GM12878 (cell line): ENCODE results near the gene SUPT4H1. TPM values are rescaled to one million over a fixed set of nuclear protein-coding genes. Genes with fewer than 3 reads are reported as not detected.

Experiments
- ATF3 ChIP-seq: IDR thresholded peaks from 2 replicates; pipeline ENCODE4 v1.6.1; 2011; ENCODE audit warnings: low read depth, mild to moderate bottlenecking, low read length, moderate library complexity, borderline replicate concordance; ENCODE audit errors: extremely low read depth
- BHLHE40 ChIP-seq, 2 experiments: fragments of 450-650 bp in 1 of 2; IDR thresholded peaks; 2 replicates each; pipeline ENCODE4 v1.6.1; 2011 to 2017; ENCODE audit warnings: low read depth in 2 of 2, borderline replicate concordance in 1 of 2, improper control_type of control experiment in 1 of 2, low read length in 1 of 2, mild to moderate bottlenecking in 1 of 2
- EED ChIP-seq: sonication (generic); IDR thresholded peaks from 2 replicates; pipeline ENCODE4 v1.6.1; 2016; ENCODE audit warnings: antibody characterized with exemption, low read depth
- ESRRA ChIP-seq: IDR thresholded peaks from 2 replicates; pipeline ENCODE4 v1.6.1; 2012; ENCODE audit warnings: mild to moderate bottlenecking, low read length, improper control_type of control experiment
- GABPA ChIP-seq: IDR thresholded peaks from 2 replicates; pipeline ENCODE4 v1.6.1; 2014; ENCODE audit warnings: antibody characterized with exemption, low read depth, mild to moderate bottlenecking, inconsistent platforms
- GATAD2B ChIP-seq: fragments of 450-650 bp; conservative IDR thresholded peaks from 2 replicates; pipeline ENCODE4 v1.6.1; 2017; ENCODE audit warnings: low read depth, mild to moderate bottlenecking, moderate library complexity
- IRF4 ChIP-seq: IDR thresholded peaks from 2 replicates; pipeline ENCODE4 v1.6.1; 2011; ENCODE audit warnings: low read depth, low read length
- KAT2A ChIP-seq: conservative IDR thresholded peaks from 2 replicates; pipeline ENCODE4 v1.6.1; 2011; ENCODE audit warnings: low read depth, low read length; ENCODE audit not compliant: control insufficient read depth
- MTA2 ChIP-seq: fragments of 450-650 bp; IDR thresholded peaks from 2 replicates; pipeline ENCODE4 v1.6.1; 2016; ENCODE audit warnings: low read depth, mild to moderate bottlenecking, moderate library complexity
- NFYB ChIP-seq: IDR thresholded peaks from 2 replicates; pipeline ENCODE4 v1.6.1; 2011; ENCODE audit warnings: low read depth, mild to moderate bottlenecking, low read length, improper control_type of control experiment, moderate library complexity; ENCODE audit not compliant: insufficient read depth
- NR2C2 ChIP-seq: IDR thresholded peaks from 2 replicates; pipeline ENCODE4 v1.6.1; 2011; ENCODE audit warnings: borderline replicate concordance, low read depth; ENCODE audit not compliant: control insufficient read depth, insufficient read length
- NRF1 ChIP-seq: conservative IDR thresholded peaks from 2 replicates; pipeline ENCODE4 v1.6.1; 2011; ENCODE audit warnings: mild to moderate bottlenecking, low read depth, low read length, improper control_type of control experiment
- RB1 ChIP-seq: fragments of 450-650 bp; formaldehyde crosslinking; IDR thresholded peaks from 2 replicates; pipeline ENCODE4 v1.6.1; 2017; ENCODE audit warnings: mild to moderate bottlenecking, borderline replicate concordance
- RELA ChIP-seq: fragments of 450-650 bp; IDR thresholded peaks from 2 replicates; pipeline ENCODE4 v1.8.0; 2014; ENCODE audit warnings: borderline replicate concordance; ENCODE audit not compliant: partially characterized antibody
- SIX5 ChIP-seq: IDR thresholded peaks from 2 replicates; pipeline ENCODE4 v1.6.1; 2011; ENCODE audit warnings: mild to moderate bottlenecking, low read depth, low read length, moderate library complexity; ENCODE audit not compliant: severe bottlenecking
- SMAD5 ChIP-seq: IDR thresholded peaks from 2 replicates; pipeline ENCODE4 v1.6.1; 2016; ENCODE audit warnings: antibody characterized with exemption, low read depth
- SMARCA5 ChIP-seq: fragments of 450-650 bp; IDR thresholded peaks from 2 replicates; pipeline ENCODE4 v1.6.1; 2017; ENCODE audit warnings: mild to moderate bottlenecking
- SP1 ChIP-seq: IDR thresholded peaks from one replicate; pipeline ENCODE4 v1.6.1; 2011; ENCODE audit warnings: low read depth, low read length
- SPI1 ChIP-seq: IDR thresholded peaks from 2 replicates; pipeline ENCODE4 v1.6.1; 2011; ENCODE audit warnings: low read depth, mild to moderate bottlenecking, low read length, moderate library complexity, borderline replicate concordance; ENCODE audit not compliant: insufficient read depth
- TCF3 ChIP-seq: IDR thresholded peaks from 2 replicates; pipeline ENCODE4 v1.6.1; 2012; ENCODE audit warnings: low read depth, mild to moderate bottlenecking, low read length, borderline replicate concordance; ENCODE audit not compliant: insufficient read depth
- TCF7 ChIP-seq: IDR thresholded peaks from 2 replicates; pipeline ENCODE4 v1.6.1; 2014; ENCODE audit warnings: antibody characterized with exemption, borderline replicate concordance
- ZZZ3 ChIP-seq: IDR thresholded peaks from 2 replicates; pipeline ENCODE4 v1.6.1; 2011; ENCODE audit warnings: low read depth; ENCODE audit not compliant: control insufficient read depth, insufficient read length
- polyA plus RNA-seq, 11 experiments: library from polyadenylated mRNA; depleted of rRNA in 4 of 11; unstranded in 6 of 11; stranded (reverse) in 5 of 11; fragments of >200 nt; fragmentation: Nextera tagmentation in 4 of 11; fragmentation: Illumina TruSeq in 1 of 11; extraction: Ambion mirVana in 4 of 11; extraction: Trizol in 1 of 11; gene quantifications; 1 replicate in 1 of 11; 2 replicates in 10 of 11; pipeline versions ENCODE4 v1.2.1 to v1.2.3, GENCODE V29; 2011 to 2016; ENCODE audit warnings: inconsistent platforms in 2 of 11, missing spikeins in 2 of 11, low read depth in 1 of 11
- total RNA-seq, 4 experiments: library from RNA; depleted of rRNA in 3 of 4; stranded (reverse); fragments of >200 nt in 3 of 4; fragmentation: Illumina TruSeq in 1 of 4; extraction: Trizol in 1 of 4; gene quantifications; 2 replicates each; pipeline versions ENCODE4 v1.2.1 to v1.2.3, GENCODE V29; 2013 to 2021
- TF ChIP-seq, protein P1 (sequence below): fragments of 450-650 bp; IDR thresholded peaks from 2 replicates; pipeline ENCODE4 v1.6.1; 2017; ENCODE audit warnings: low read depth, mild to moderate bottlenecking, moderate library complexity
- TF ChIP-seq, protein P2 (sequence below): fragments of 150-350 bp; IDR thresholded peaks from 2 replicates; pipeline ENCODE4 v1.6.1; 2016; ENCODE audit warnings: low read depth, low read length

SUPT4H1 gene
- total and polyA plus RNA-seq, 10 of the 15 experiments (the other 5 are each of a cell fraction or from before 2014, with no cell fraction given), result 83.8 to 293 (median 128) TPM

GRCh38 chr17:58331815-58332777 lies 19.9 kb downstream of the SUPT4H1 start (continued):
- TF ChIP-seq IRF4 (no peak), MTA2 (no peak), ATF3 (peak; percentile 79; the same call in 1 of the 2 replicates), ZZZ3 (no peak), GABPA (no peak), TCF3 (peak; percentile 95; the same call in 1 of the 2 replicates), KAT2A (no peak), NFYB (0 out of 2 replicates have a peak, but pooled peaks have one; percentile 11), NRF1 (no peak), TCF7 (peak; percentile 50; the same call in 1 of the 2 replicates), SMARCA5 (peak; percentile 53), SPI1 (no peak), ESRRA (no peak), SP1 (peak; percentile 73), SMAD5 (peak; percentile 100), RB1 (no peak; the same call in 1 of the 2 replicates), RELA (peak; percentile 70), EED (peak; percentile 41; the same call in 1 of the 2 replicates), NR2C2 (no peak), GATAD2B (no peak; the same call in 1 of the 2 replicates), SIX5 (no peak), BHLHE40 (IDR thresholded peaks at IDR 0.05; ENCODE audit: borderline replicate concordance in 1 of 2, low read depth in 2 of 2, low read length in 1 of 2) (peak in 1 of 2 experiments; percentile 54; a peak in 2 of 4 replicates)
- TF ChIP-seq, protein P1, sequence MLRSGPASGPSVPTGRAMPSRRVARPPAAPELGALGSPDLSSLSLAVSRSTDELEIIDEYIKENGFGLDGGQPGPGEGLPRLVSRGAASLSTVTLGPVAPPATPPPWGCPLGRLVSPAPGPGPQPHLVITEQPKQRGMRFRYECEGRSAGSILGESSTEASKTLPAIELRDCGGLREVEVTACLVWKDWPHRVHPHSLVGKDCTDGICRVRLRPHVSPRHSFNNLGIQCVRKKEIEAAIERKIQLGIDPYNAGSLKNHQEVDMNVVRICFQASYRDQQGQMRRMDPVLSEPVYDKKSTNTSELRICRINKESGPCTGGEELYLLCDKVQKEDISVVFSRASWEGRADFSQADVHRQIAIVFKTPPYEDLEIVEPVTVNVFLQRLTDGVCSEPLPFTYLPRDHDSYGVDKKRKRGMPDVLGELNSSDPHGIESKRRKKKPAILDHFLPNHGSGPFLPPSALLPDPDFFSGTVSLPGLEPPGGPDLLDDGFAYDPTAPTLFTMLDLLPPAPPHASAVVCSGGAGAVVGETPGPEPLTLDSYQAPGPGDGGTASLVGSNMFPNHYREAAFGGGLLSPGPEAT, result peak; percentile 45; the same call in 1 of the 2 replicates
- TF ChIP-seq, protein P2, sequence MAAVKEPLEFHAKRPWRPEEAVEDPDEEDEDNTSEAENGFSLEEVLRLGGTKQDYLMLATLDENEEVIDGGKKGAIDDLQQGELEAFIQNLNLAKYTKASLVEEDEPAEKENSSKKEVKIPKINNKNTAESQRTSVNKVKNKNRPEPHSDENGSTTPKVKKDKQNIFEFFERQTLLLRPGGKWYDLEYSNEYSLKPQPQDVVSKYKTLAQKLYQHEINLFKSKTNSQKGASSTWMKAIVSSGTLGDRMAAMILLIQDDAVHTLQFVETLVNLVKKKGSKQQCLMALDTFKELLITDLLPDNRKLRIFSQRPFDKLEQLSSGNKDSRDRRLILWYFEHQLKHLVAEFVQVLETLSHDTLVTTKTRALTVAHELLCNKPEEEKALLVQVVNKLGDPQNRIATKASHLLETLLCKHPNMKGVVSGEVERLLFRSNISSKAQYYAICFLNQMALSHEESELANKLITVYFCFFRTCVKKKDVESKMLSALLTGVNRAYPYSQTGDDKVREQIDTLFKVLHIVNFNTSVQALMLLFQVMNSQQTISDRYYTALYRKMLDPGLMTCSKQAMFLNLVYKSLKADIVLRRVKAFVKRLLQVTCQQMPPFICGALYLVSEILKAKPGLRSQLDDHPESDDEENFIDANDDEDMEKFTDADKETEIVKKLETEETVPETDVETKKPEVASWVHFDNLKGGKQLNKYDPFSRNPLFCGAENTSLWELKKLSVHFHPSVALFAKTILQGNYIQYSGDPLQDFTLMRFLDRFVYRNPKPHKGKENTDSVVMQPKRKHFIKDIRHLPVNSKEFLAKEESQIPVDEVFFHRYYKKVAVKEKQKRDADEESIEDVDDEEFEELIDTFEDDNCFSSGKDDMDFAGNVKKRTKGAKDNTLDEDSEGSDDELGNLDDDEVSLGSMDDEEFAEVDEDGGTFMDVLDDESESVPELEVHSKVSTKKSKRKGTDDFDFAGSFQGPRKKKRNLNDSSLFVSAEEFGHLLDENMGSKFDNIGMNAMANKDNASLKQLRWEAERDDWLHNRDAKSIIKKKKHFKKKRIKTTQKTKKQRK, result no peak; the same call in 1 of the 2 replicates
